ENCODE results near the gene LRRTM1. TPM values are rescaled to one million over a fixed set of nuclear protein-coding genes. Genes with fewer than 3 reads are reported as not detected.

LRRTM1 gene
- total RNA-seq, 1 experiment from 2014 or later: not detected

GRCh38 chr2:80340022-80340421 lies 35.5 kb upstream of the LRRTM1 start:
- Histone ChIP-seq H3K4me2 (ENCODE audit: low read length) (no peak overlapping the region), H3K27me3 (ENCODE audit: insufficient read depth, low read length) (no peaks in the 10 kb centered on the region), H3K27ac (ENCODE audit: low read depth, low read length) (no peak overlapping the region), H4K20me1 (ENCODE audit: insufficient read depth) (no peaks in the 10 kb centered on the region), H3K9me3 (ENCODE audit: control insufficient read depth in 1 of 2, insufficient read depth in 1 of 2, low read depth in 1 of 2, low read length in 2 of 2) (peaks cover 5 to 15% of the 10 kb centered on the region in 2 experiments; a peak in 2 of 4 replicates), H3K4me1 (ENCODE audit: control insufficient read depth in 1 of 2, insufficient read depth in 2 of 2, low read length in 2 of 2) (no peaks in the 10 kb centered on the region), H3K9ac (ENCODE audit: low read length) (no peak overlapping the region), H3K9me2 (ENCODE audit: insufficient read depth) (no peaks in the 10 kb centered on the region), H3K79me2 (ENCODE audit: insufficient read depth, low read length) (no peaks in the 10 kb centered on the region), H3K4me3 (replicated peaks in 1 of 2; ENCODE audit: low read depth in 1 of 2, low read length in 2 of 2) (no peak overlapping the region), H2AFZ (ENCODE audit: low read depth, low read length, poor library complexity, severe bottlenecking) (no peak overlapping the region), H3K36me3 (ENCODE audit: control insufficient read depth in 1 of 2, insufficient read depth in 2 of 2, low read length in 2 of 2) (no peaks in the 10 kb centered on the region)
- POLR2A ChIA-PET: no interaction called here
- RAD21 ChIA-PET (ENCODE audit: low non-redundant PET in 1 of 2, low total read pairs in 2 of 2, uncharacterized antibody in 2 of 2, unreplicated experiment in 2 of 2): no interaction called here
- BruUV-seq (replicated peaks): no TSS peak
- no peak for DNase-seq (ENCODE audit: low read depth, low spot score)
- intact Hi-C loops (cut with micrococcal nuclease): no loop called here
- no peak for ATAC-seq
- TF ChIP-seq SRF (IDR thresholded peaks at IDR 0.05; ENCODE audit: low read depth) (no peak), CTCF (IDR thresholded peaks at IDR 0.05 in 2 of 3, conservative IDR thresholded peaks at IDR 0.05 in 1 of 3; ENCODE audit: borderline replicate concordance in 1 of 3, insufficient read depth in 1 of 3, low read depth in 2 of 3, low read length in 2 of 3) (no peak), JUND (IDR thresholded peaks at IDR 0.05) (no peak), ZFX (IDR thresholded peaks at IDR 0.05) (no peak), POLR2AphosphoS5 (IDR thresholded peaks at IDR 0.05; ENCODE audit: low read depth, low read length) (no peak), ELF1 (IDR thresholded peaks at IDR 0.05; ENCODE audit: borderline replicate concordance, low read depth) (no peak), EGR1 (IDR thresholded peaks at IDR 0.05; ENCODE audit: low read depth) (no peak), CBX3 (IDR thresholded peaks at IDR 0.05; ENCODE audit: low read depth) (no peak), ATF3 (IDR thresholded peaks at IDR 0.05) (no peak), ZNF274 (IDR thresholded peaks at IDR 0.05; ENCODE audit: low read depth, low read length) (no peak), POLR2A (IDR thresholded peaks at IDR 0.05; ENCODE audit: borderline replicate concordance, extremely low read depth, insufficient read depth, insufficient read length) (no peak), YY1 (IDR thresholded peaks at IDR 0.05; ENCODE audit: extremely low read depth, insufficient replicate concordance, low read depth, low read length) (no peak), SIN3A (IDR thresholded peaks at IDR 0.05; ENCODE audit: low read depth) (no peak), FOSL1 (IDR thresholded peaks at IDR 0.05; ENCODE audit: low read depth) (no peak), EZH2 (IDR thresholded peaks at IDR 0.05) (no peak), CEBPB (IDR thresholded peaks at IDR 0.05; ENCODE audit: low read depth) (no peak), ZBTB33 (IDR thresholded peaks at IDR 0.05; ENCODE audit: extremely low read depth, insufficient replicate concordance, low read length) (no peak), TCF7L2 (IDR thresholded peaks at IDR 0.05; ENCODE audit: borderline replicate concordance, extremely low read depth, insufficient read depth, insufficient read length) (no peak), RAD21 (IDR thresholded peaks at IDR 0.05; ENCODE audit: low read depth) (no peak), EZH2phosphoT487 (IDR thresholded peaks at IDR 0.05; ENCODE audit: borderline replicate concordance) (no peak)
- CTCF ChIA-PET: no interaction called here
